GM21367 (cell line): Measurements from ENCODE around the gene SIDT1.

Source experiments
- ATAC-seq: cut with Tn5 transposase; IDR thresholded peaks from one replicate; pipeline ENCODE4 v1.9.1; 2021; ENCODE audit not compliant: unreplicated experiment

SIDT1 gene

GRCh38 chr3:113678773-113679172 is 146.4 kb downstream of the SIDT1 start:
- ATAC-seq, result no peak
